ENCODE results near the gene GSK3B. TPM values are rescaled to one million over a fixed set of nuclear protein-coding genes. Genes with fewer than 3 reads are reported as not detected.

The GSK3B gene
- total RNA-seq, 3 donors from 2014 or later, result 34.6 to 46.1 (median 42.0) TPM

GRCh38 chr3:120039642-120040610 lies 54.3 kb downstream of the GSK3B start:
- no peak for DNase-seq (ENCODE audit: low spot score in 2 of 2)
- intact Hi-C loops (cut with DNase I; ENCODE audit: low total_unique reads), result no loop called here
- no peaks in the 10 kb centered on the region for H3K27me3 ChIP-seq
- TF ChIP-seq POLR2A (IDR thresholded peaks at IDR 0.05) (no peak), POLR2AphosphoS5 (IDR thresholded peaks at IDR 0.05) (no peak), CTCF (IDR thresholded peaks at IDR 0.05) (no peak)
- peaks cover 21 to 37% of the 10 kb centered on the region in 2 donors for H3K9me3 ChIP-seq
- no peak overlapping the region for H3K27ac ChIP-seq
- H3K4me3 ChIP-seq, result no peak overlapping the region
- H3K36me3 ChIP-seq, result no peaks in the 10 kb centered on the region
- H3K4me1 ChIP-seq, result no peaks in the 10 kb centered on the region

- H3K27me3 ChIP-seq, result no peaks in the 10 kb centered on the region
- H3K9me3 ChIP-seq, result peaks cover 4% of the 10 kb centered on the region in 2 donors
- no peaks in the 10 kb centered on the region for H3K36me3 ChIP-seq
- TF ChIP-seq POLR2AphosphoS5 (IDR thresholded peaks at IDR 0.05) (no peak), CTCF (IDR thresholded peaks at IDR 0.05) (no peak), POLR2A (IDR thresholded peaks at IDR 0.05) (no peak)
- no peaks in the 10 kb centered on the region for H3K4me1 ChIP-seq
- H3K4me3 ChIP-seq, result no peak overlapping the region
- H3K27ac ChIP-seq, result no peak overlapping the region
- DNase-seq (ENCODE audit: low spot score in 2 of 2), result no peak
- intact Hi-C loops (cut with DNase I; ENCODE audit: low total_unique reads), result no loop called here
Observed at GRCh38 chr3:120033596-120033995, 60.7 kb downstream of the GSK3B start.

- no peak for TF ChIP-seq CTCF (IDR thresholded peaks at IDR 0.05)
- TF ChIP-seq POLR2A (IDR thresholded peaks at IDR 0.05), result no peak
- no peak for TF ChIP-seq POLR2AphosphoS5 (IDR thresholded peaks at IDR 0.05)
- no peak for DNase-seq (ENCODE audit: low spot score in 2 of 2)
- Histone ChIP-seq H3K27ac (no peak overlapping the region), H3K9me3 (no peaks in the 10 kb centered on the region), H3K4me1 (no peaks in the 10 kb centered on the region), H3K27me3 (no peaks in the 10 kb centered on the region), H3K4me3 (no peak overlapping the region), H3K36me3 (no peaks in the 10 kb centered on the region)
- intact Hi-C loops (cut with DNase I; ENCODE audit: low total_unique reads), result no loop called here
Observed at GRCh38 chr3:120031561-120031960, 62.7 kb downstream of the GSK3B start.

DNA sequence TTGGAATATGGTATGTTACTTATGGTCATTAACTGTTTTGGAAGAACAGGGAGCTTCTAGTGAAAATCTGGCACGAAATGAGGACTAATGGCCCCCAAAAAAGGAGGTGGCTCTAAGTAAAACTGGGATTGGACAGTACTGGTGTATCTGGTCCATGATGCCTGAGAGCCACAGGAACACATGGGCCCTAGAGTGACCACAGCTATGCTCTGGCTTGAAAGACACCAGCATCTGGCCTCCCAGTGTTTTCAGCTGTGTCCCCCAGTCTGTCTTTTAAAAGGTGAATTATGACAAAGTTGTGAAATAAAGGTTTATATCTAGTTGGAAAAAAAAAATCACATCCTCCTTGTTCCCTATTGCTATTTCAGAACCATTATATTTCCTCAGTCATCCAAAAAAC lies 64.5 kb downstream of the GSK3B start:
- intact Hi-C loops (cut with DNase I; ENCODE audit: low total_unique reads), result no loop called here

More for the DNA sequence above, 64.5 kb downstream of the GSK3B start:
- Histone ChIP-seq H3K9me3 (no peaks in the 10 kb centered on the region), H3K27me3 (no peaks in the 10 kb centered on the region), H3K4me1 (no peaks in the 10 kb centered on the region), H3K4me3 (no peak overlapping the region), H3K27ac (no peak overlapping the region), H3K36me3 (no peaks in the 10 kb centered on the region)
- TF ChIP-seq POLR2A (IDR thresholded peaks at IDR 0.05), result no peak
- no peak for TF ChIP-seq CTCF (IDR thresholded peaks at IDR 0.05)
- TF ChIP-seq POLR2AphosphoS5 (IDR thresholded peaks at IDR 0.05), result no peak
- no peak for DNase-seq (ENCODE audit: low spot score in 2 of 2)

All from breast epithelium (tissue), 4 donors.